ENCODE measurements around the gene IRF3. TPM values are rescaled to one million over a fixed set of nuclear protein-coding genes. Genes with fewer than 3 reads are reported as not detected.

The IRF3 gene
- total RNA-seq, 1 donor from 2014 or later = 40.1 TPM

DNA sequence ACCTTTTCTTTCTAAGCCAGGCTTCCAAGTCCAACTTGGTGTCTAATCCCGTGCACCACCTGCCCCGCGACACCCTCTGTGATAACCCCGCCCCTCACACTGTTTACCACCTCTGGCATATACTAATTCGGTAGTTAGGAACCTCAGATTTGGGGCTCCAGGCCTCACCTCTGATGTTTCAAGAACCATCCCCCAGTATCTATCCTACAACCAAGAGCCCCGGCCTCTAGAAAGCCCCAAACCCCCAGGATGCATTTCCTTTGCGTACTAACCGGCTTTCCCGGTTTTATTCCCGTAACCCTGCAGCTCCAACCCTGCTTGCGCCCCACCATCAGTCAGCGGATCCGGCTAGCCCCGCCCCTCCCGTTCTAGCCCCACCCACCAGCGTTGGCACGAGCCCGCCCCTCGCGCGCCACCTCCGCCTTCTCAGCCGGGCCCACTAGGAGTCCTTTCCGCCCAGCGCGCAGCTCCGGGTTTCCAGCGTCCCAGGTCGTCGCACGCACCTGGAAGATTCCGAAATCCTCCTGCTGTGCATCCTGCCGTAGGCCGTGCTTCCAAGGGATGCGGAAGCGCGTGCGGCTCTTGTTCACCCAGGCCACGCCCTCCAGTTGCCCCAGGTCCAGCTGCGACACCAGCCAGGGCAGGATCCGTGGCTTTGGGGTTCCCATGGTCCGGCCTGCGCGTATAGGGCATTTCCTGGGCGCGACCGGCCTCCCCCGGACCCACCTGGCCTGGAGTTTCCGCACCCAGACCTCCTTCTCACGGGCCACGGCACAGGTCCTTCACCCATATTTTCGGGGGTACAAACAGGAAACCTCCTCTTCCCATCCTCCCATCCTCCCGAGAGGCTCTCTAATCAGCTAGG, 1.3 kb downstream of the IRF3 start:
- TF ChIP-seq, protein P1, sequence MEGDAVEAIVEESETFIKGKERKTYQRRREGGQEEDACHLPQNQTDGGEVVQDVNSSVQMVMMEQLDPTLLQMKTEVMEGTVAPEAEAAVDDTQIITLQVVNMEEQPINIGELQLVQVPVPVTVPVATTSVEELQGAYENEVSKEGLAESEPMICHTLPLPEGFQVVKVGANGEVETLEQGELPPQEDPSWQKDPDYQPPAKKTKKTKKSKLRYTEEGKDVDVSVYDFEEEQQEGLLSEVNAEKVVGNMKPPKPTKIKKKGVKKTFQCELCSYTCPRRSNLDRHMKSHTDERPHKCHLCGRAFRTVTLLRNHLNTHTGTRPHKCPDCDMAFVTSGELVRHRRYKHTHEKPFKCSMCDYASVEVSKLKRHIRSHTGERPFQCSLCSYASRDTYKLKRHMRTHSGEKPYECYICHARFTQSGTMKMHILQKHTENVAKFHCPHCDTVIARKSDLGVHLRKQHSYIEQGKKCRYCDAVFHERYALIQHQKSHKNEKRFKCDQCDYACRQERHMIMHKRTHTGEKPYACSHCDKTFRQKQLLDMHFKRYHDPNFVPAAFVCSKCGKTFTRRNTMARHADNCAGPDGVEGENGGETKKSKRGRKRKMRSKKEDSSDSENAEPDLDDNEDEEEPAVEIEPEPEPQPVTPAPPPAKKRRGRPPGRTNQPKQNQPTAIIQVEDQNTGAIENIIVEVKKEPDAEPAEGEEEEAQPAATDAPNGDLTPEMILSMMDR (IDR thresholded peaks at IDR 0.05; ENCODE audit: partially characterized antibody, unreplicated experiment) = no peak

DNA sequence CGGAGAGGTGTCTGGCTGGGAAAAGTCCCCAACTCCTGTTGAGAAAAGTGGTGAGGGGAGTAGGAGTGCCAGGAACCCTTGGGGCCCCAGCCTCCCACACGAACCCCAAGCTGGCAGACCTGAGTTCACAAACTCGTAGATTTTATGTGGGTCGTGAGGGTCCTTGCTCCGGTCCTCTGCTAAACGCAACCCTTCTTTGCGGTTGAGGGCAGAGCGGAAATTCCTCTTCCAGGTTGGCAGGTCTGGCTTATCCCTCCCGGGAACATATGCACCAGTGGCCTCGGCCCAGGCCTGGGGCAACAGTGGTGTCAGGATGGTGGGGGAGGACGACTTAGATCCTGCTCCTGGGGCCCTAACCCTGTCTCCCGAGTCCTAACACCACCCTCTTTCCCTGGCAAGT, 2.4 kb downstream of the IRF3 start:
- H3K27me3 Mint-ChIP-seq (ENCODE audit: unreplicated experiment) = peaks cover 3% of the 10 kb centered on the region
- H3K4me3 Mint-ChIP-seq (ENCODE audit: unreplicated experiment) = no peak overlapping the region
- H3K4me1 Mint-ChIP-seq (ENCODE audit: low read depth, unreplicated experiment) = peaks cover 4% of the 10 kb centered on the region
- H3K27ac Mint-ChIP-seq (ENCODE audit: unreplicated experiment) = no peak overlapping the region
- TF ChIP-seq, protein P1 (IDR thresholded peaks at IDR 0.05; ENCODE audit: partially characterized antibody, unreplicated experiment) = no peak
- DNase-seq = no peak
- H3K36me3 Mint-ChIP-seq (ENCODE audit: unreplicated experiment) = no peaks in the 10 kb centered on the region
- peaks cover 8% of the 10 kb centered on the region for H3K9me3 Mint-ChIP-seq (ENCODE audit: unreplicated experiment)

More for the DNA sequence above, 1.3 kb downstream of the IRF3 start:
- Mint-ChIP-seq H3K27me3 (ENCODE audit: unreplicated experiment) (peaks cover 3% of the 10 kb centered on the region), H3K27ac (ENCODE audit: unreplicated experiment) (peak overlapping the region; percentile 74), H3K9me3 (ENCODE audit: unreplicated experiment) (peaks cover 8% of the 10 kb centered on the region), H3K4me3 (ENCODE audit: unreplicated experiment) (peak overlapping the region; percentile 100), H3K36me3 (ENCODE audit: unreplicated experiment) (no peaks in the 10 kb centered on the region), H3K4me1 (ENCODE audit: low read depth, unreplicated experiment) (peaks cover 4% of the 10 kb centered on the region)
- DNase-seq = peak; percentile 92

DNA sequence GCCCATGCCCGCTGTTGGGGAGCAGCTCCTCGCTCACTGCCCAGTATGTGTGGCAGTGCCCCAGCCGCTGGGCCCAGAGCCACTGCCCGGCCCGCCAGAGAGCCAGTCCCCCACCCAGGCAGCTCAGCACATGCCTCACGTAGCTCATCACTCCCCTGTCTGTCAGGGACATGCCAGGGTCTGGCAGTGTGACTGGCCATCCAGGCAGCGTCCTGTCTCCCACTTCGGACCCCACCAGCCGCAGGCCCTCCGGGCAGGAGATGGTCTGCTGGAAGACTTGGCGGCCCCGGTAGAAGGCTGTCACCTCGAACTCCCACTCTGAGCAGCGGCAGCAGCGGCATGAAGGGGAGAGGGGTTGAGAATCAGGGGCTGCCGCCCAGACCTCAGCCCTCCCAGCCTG, 3.6 kb downstream of the IRF3 start:
- H3K36me3 Mint-ChIP-seq (ENCODE audit: unreplicated experiment) = no peaks in the 10 kb centered on the region
- peaks cover 7% of the 10 kb centered on the region for H3K4me1 Mint-ChIP-seq (ENCODE audit: low read depth, unreplicated experiment)
- TF ChIP-seq, protein P1 (IDR thresholded peaks at IDR 0.05; ENCODE audit: partially characterized antibody, unreplicated experiment) = no peak
- H3K4me3 Mint-ChIP-seq (ENCODE audit: unreplicated experiment) = no peak overlapping the region
- no peak for DNase-seq
- peaks cover 8% of the 10 kb centered on the region for H3K9me3 Mint-ChIP-seq (ENCODE audit: unreplicated experiment)
- peaks cover 6% of the 10 kb centered on the region for H3K27me3 Mint-ChIP-seq (ENCODE audit: unreplicated experiment)
- H3K27ac Mint-ChIP-seq (ENCODE audit: unreplicated experiment) = no peak overlapping the region

DNA sequence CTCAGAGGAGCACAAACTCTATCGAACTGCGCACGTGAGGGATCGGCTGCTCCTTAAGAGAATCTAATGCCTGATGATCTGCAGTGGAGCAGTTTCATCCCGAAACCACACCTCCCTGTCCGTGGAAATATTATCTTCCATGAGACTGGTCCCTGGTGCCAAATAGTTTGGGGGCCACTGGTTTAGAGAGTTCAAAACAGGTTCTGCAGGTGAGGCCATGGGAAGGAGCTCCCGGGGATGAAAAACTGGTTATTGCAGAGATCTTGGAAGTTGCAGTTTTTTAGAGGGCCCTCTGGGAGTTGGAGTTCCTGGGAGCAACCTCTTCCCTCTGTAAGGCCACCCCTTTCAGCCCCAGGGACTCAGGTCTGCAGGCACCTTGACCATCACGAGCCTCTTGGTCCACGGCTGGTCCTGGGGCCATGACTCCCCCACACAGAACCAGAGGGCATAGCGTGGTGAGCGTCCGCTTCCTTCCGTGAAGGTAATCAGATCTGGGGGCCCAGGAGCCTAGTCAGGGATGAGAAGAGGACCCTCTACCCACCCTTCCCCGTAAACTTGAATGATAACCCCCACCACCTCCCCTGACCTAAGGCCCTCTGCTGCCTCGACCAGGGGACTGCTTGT, 5.2 kb downstream of the IRF3 start:
- Mint-ChIP-seq H3K4me1 (ENCODE audit: low read depth, unreplicated experiment) (peaks cover 14% of the 10 kb centered on the region), H3K27ac (ENCODE audit: unreplicated experiment) (no peak overlapping the region), H3K27me3 (ENCODE audit: unreplicated experiment) (peaks cover 8% of the 10 kb centered on the region), H3K36me3 (ENCODE audit: unreplicated experiment) (no peaks in the 10 kb centered on the region), H3K4me3 (ENCODE audit: unreplicated experiment) (no peak overlapping the region), H3K9me3 (ENCODE audit: unreplicated experiment) (peaks cover 8% of the 10 kb centered on the region)
- no peak for DNase-seq
- TF ChIP-seq, protein P1 (IDR thresholded peaks at IDR 0.05; ENCODE audit: partially characterized antibody, unreplicated experiment) = no peak
